K562 (cell line): ENCODE measurements around the gene BTBD1. TPM values are rescaled to one million over a fixed set of nuclear protein-coding genes. Genes with fewer than 3 reads are reported as not detected.

Source experiments
- ELF2 ChIP-seq: fragments of 250-450 bp; sonication (Bioruptor Pico); IDR thresholded peaks from 2 replicates; pipeline ENCODE4 v1.5.0; 2021; ENCODE audit warnings: mild to moderate bottlenecking
- FOXA1 ChIP-seq: fragments of 450-650 bp; IDR thresholded peaks from 2 replicates; pipeline ENCODE4 v1.6.1; 2016; ENCODE audit warnings: mild to moderate bottlenecking, borderline replicate concordance
- GATA2 ChIP-seq: sonication (generic); formaldehyde crosslinking; IDR thresholded peaks from 2 replicates; pipeline ENCODE4 v1.4.0; 2020; ENCODE audit warnings: mild to moderate bottlenecking, missing genetic modification reagents
- HDAC2 ChIP-seq: fragments of 450-650 bp; IDR thresholded peaks from 2 replicates; pipeline ENCODE4 v1.6.1; 2016; ENCODE audit warnings: mild to moderate bottlenecking
- HDAC8 ChIP-seq: fragments of 450-650 bp; IDR thresholded peaks from 2 replicates; pipeline ENCODE4 v1.6.1; 2016; ENCODE audit warnings: mild to moderate bottlenecking, missing genetic modification characterization, moderate library complexity, missing compliant biosample characterization
- HDGF ChIP-seq: fragments of 450-650 bp; IDR thresholded peaks from 2 replicates; pipeline ENCODE4 v1.6.1; 2016
- KLF16 ChIP-seq: IDR thresholded peaks from 2 replicates; pipeline ENCODE4 v1.6.1; 2016; ENCODE audit warnings: antibody characterized with exemption
- MCM5 ChIP-seq: fragments of 450-650 bp; IDR thresholded peaks from 2 replicates; pipeline ENCODE4 v1.6.1; 2016; ENCODE audit warnings: low read depth
- NBN ChIP-seq: fragments of 450-650 bp; IDR thresholded peaks from 2 replicates; pipeline ENCODE4 v1.6.1; 2016; ENCODE audit warnings: low read depth, mild to moderate bottlenecking
- NR1H2 ChIP-seq: sonication (generic); formaldehyde crosslinking; IDR thresholded peaks from 2 replicates; pipeline ENCODE4 v1.4.0; 2020; ENCODE audit warnings: mild to moderate bottlenecking, missing genetic modification reagents
- NR2C1 ChIP-seq, 2 experiments: fragments of 450-650 bp; IDR thresholded peaks; 2 replicates each; pipeline ENCODE4 v1.6.1; 2017; ENCODE audit warnings: mild to moderate bottlenecking in 2 of 2, antibody characterized with exemption in 1 of 2, inconsistent platforms in 1 of 2, missing compliant biosample characterization in 1 of 2, missing genetic modification characterization in 1 of 2
- PHB2 ChIP-seq: fragments of 450-650 bp; IDR thresholded peaks from 2 replicates; pipeline ENCODE4 v1.6.1; 2017; ENCODE audit warnings: low read depth
- POLR2B ChIP-seq: fragments of 450-650 bp; IDR thresholded peaks from 2 replicates; pipeline ENCODE4 v1.6.1; 2018; ENCODE audit warnings: low read depth; ENCODE audit not compliant: partially characterized antibody
- STAT5A ChIP-seq: IDR thresholded peaks from 2 replicates; pipeline ENCODE4 v1.6.1; 2012; ENCODE audit warnings: low read length, inconsistent platforms, borderline replicate concordance
- TAF7 ChIP-seq: fragments of 450-650 bp; IDR thresholded peaks from 2 replicates; pipeline ENCODE4 v1.6.1; 2016; ENCODE audit warnings: missing genetic modification characterization, missing compliant biosample characterization
- UBTF ChIP-seq, 2 experiments: IDR thresholded peaks; 2 replicates each; pipeline ENCODE4 v1.6.1; 2012; ENCODE audit warnings: improper control_type of control experiment in 2 of 2, low read depth in 2 of 2, low read length in 2 of 2, borderline replicate concordance in 1 of 2
- ZBTB12 ChIP-seq: fragments of 250-450 bp; sonication (Bioruptor Pico); IDR thresholded peaks from 2 replicates; pipeline ENCODE4 v1.4.0; 2020
- ZBTB34 ChIP-seq: fragments of 250-450 bp; sonication (Bioruptor Pico); IDR thresholded peaks from 2 replicates; pipeline ENCODE4 v1.8.0; 2021; ENCODE audit warnings: mild to moderate bottlenecking, moderate library complexity
- ZNF165 ChIP-seq: fragments of 250-450 bp; sonication (Bioruptor Pico); IDR thresholded peaks from 2 replicates; pipeline ENCODE4 v1.4.0; 2020; ENCODE audit warnings: borderline replicate concordance
- ZNF311 ChIP-seq: fragments of 250-450 bp; sonication (Bioruptor Pico); IDR thresholded peaks from 2 replicates; pipeline ENCODE4 v1.4.0; 2020; ENCODE audit warnings: mild to moderate bottlenecking, moderate library complexity
- ZNF696 ChIP-seq: fragments of 250-450 bp; sonication (Bioruptor Pico); conservative IDR thresholded peaks from 2 replicates; pipeline ENCODE4 v1.4.0; 2020; ENCODE audit warnings: mild to moderate bottlenecking, moderate library complexity
- ZNF699 ChIP-seq: fragments of 250-450 bp; sonication (Bioruptor Pico); IDR thresholded peaks from 2 replicates; pipeline ENCODE4 v1.8.0; 2021; ENCODE audit warnings: mild to moderate bottlenecking, moderate library complexity; ENCODE audit not compliant: insufficient replicate concordance
- polyA plus RNA-seq, 8 experiments: library from polyadenylated mRNA; depleted of rRNA in 4 of 8; stranded (reverse) in 5 of 8; unstranded in 3 of 8; fragments of >200 nt; fragmentation: Nextera tagmentation in 2 of 8; fragmentation: Illumina TruSeq in 1 of 8; extraction: Ambion mirVana in 2 of 8; extraction: Trizol in 1 of 8; gene quantifications; 2 replicates each; pipeline versions ENCODE4 v1.2.1 to v1.2.3, GENCODE V29; 2011 to 2014; ENCODE audit warnings: inconsistent platforms in 1 of 8, missing spikeins in 1 of 8
- total RNA-seq, 7 experiments: library from RNA; depleted of rRNA in 6 of 7; stranded (reverse); fragments of >200 nt in 6 of 7; fragmentation: Illumina TruSeq in 2 of 7; extraction: Trizol in 2 of 7; gene quantifications; 2 replicates each; pipeline versions ENCODE4 v1.2.1 to v1.2.3, GENCODE V29; 2011 to 2021; ENCODE audit warnings: low replicate concordance in 1 of 7
- TF ChIP-seq, protein P1 (sequence below): fragments of 250-450 bp; sonication (Bioruptor Pico); IDR thresholded peaks from 2 replicates; pipeline ENCODE4 v1.5.0; 2021; ENCODE audit warnings: mild to moderate bottlenecking, borderline replicate concordance

BTBD1 gene
- total and polyA plus RNA-seq, 9 of the 15 experiments (the other 6 are each of a cell fraction or from before 2014, with no cell fraction given): 19.4 to 106 (median 90.4) TPM

DNA sequence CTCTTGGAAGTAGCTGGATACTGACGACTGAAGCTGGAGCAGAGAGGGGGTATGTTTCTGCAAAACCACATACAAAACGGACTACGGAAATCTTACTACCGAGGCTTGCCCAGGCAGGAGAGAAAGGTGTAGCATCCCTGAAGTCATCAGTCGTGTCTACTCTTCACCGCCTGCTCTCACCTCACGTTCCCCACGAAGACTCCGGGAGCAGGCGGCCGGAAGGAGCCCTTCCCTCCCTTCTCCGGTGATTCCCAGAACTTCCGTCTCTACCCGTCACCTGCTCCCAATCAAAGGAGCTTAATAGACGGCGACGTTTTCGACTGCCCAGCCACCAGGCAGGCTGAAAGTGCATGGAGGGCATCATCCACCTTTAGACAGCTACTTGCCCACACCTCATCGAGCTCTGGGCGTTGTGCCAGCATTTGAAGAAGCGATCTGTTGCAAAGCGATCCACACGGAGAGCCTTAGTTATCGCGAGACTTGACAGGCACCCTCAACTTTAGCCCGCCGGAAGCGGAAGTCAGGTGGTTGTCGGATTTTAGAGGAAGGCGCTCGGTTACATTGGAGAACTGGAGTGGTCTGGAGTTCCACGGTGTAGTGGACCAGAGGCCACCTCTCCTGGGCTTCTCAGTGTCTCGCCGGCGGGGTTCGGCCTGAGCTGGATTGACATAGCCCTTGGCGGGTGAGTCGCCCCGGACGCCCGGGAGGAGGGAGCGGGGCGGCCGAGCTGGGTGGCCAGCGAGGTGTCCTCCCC, 81.2 kb downstream of the BTBD1 start, which contains the start of gene RAMAC (continued):
- TF ChIP-seq ZBTB34 (CRISPR knock-in tag): no peak
- TF ChIP-seq ZBTB12 (CRISPR knock-in tag): no peak
- TF ChIP-seq UBTF (IDR thresholded peaks at IDR 0.05; ENCODE audit: borderline replicate concordance in 1 of 2, low read depth in 2 of 2, low read length in 2 of 2): no peak
- no peak; the same call in 1 of the 2 replicates for TF ChIP-seq TAF7 (tag)
- TF ChIP-seq HDAC8: no peak
- no peak for TF ChIP-seq MCM5
- peak; percentile 60; the same call in 1 of the 2 replicates for TF ChIP-seq ELF2
- no peak for TF ChIP-seq ZNF165 (CRISPR knock-in tag)
- no peak for TF ChIP-seq HDGF
- TF ChIP-seq HDAC2: no peak
- no peak for TF ChIP-seq ZNF699 (CRISPR knock-in tag)
- TF ChIP-seq FOXA1: no peak
- no peak for TF ChIP-seq PHB2
- no peak for TF ChIP-seq ZNF311 (CRISPR knock-in tag)
- TF ChIP-seq STAT5A: no peak
- no peak for TF ChIP-seq ZNF696 (CRISPR knock-in tag)
- TF ChIP-seq NBN: no peak
- no peak for TF ChIP-seq NR1H2 (CRISPR knock-in tag)
- TF ChIP-seq NR2C1 (IDR thresholded peaks at IDR 0.05): peak; percentile 95
- peak; percentile 96 for TF ChIP-seq NR2C1 (tag; IDR thresholded peaks at IDR 0.05)
- no peak for TF ChIP-seq KLF16
- TF ChIP-seq, protein P1, sequence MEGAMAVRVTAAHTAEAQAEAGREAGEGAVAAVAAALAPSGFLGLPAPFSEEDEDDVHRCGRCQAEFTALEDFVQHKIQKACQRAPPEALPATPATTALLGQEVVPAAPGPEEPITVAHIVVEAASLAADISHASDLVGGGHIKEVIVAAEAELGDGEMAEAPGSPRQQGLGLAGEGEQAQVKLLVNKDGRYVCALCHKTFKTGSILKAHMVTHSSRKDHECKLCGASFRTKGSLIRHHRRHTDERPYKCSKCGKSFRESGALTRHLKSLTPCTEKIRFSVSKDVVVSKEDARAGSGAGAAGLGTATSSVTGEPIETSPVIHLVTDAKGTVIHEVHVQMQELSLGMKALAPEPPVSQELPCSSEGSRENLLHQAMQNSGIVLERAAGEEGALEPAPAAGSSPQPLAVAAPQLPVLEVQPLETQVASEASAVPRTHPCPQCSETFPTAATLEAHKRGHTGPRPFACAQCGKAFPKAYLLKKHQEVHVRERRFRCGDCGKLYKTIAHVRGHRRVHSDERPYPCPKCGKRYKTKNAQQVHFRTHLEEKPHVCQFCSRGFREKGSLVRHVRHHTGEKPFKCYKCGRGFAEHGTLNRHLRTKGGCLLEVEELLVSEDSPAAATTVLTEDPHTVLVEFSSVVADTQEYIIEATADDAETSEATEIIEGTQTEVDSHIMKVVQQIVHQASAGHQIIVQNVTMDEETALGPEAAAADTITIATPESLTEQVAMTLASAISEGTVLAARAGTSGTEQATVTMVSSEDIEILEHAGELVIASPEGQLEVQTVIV (CRISPR knock-in tag): no peak
- peak; percentile 80 for TF ChIP-seq POLR2B
- TF ChIP-seq GATA2 (CRISPR knock-in tag): no peak
